GM12892 (cell line): ENCODE data around the gene KLHL3.

Source experiments
- DNase-seq: peaks from one replicate; pipeline ENCODE4 v3.0.0; 2011; ENCODE audit not compliant: insufficient read length
- FAIRE-seq: peaks from 2 replicates; lab custom pipeline; 2011; peaks lifted over from hg19 to GRCh38; lab: Jason Lieb, UNC
- POLR2A ChIP-seq: IDR thresholded peaks from 2 replicates; pipeline ENCODE4 v1.6.1; 2011; ENCODE audit warnings: low read depth, low read length, control low read depth
- POLR2AphosphoS5 ChIP-seq: IDR thresholded peaks from 2 replicates; pipeline ENCODE4 v1.6.1; 2011; ENCODE audit warnings: low read depth, low read length, control low read depth
- TAF1 ChIP-seq: IDR thresholded peaks from 2 replicates; pipeline ENCODE4 v1.6.1; 2011; ENCODE audit warnings: low read depth, mild to moderate bottlenecking, control low read depth, low read length, borderline replicate concordance

The KLHL3 gene

GRCh38 chr5:137580030-137580429 is 155.9 kb downstream of the KLHL3 start:
- no peak for DNase-seq
- no peak for FAIRE-seq
- no peak for TF ChIP-seq TAF1
- TF ChIP-seq POLR2AphosphoS5: no peak
- TF ChIP-seq POLR2A: no peak

- FAIRE-seq (no peak), DNase-seq (no peak)
- TF ChIP-seq POLR2A (no peak), TAF1 (no peak), POLR2AphosphoS5 (no peak)
Measured at GRCh38 chr5:137575847-137576246, 160.0 kb downstream of the KLHL3 start.

GRCh38 chr5:137575211-137575610 is 160.7 kb downstream of the KLHL3 start:
- DNase-seq: no peak
- FAIRE-seq: no peak

GRCh38 chr5:137573376-137573775 is 162.5 kb downstream of the KLHL3 start:
- DNase-seq (no peak), FAIRE-seq (no peak)
- TF ChIP-seq TAF1 (no peak), POLR2A (no peak), POLR2AphosphoS5 (no peak)

More at GRCh38 chr5:137575211-137575610, 160.7 kb downstream of the KLHL3 start:
- TF ChIP-seq POLR2AphosphoS5 (no peak), POLR2A (no peak), TAF1 (no peak)

- TF ChIP-seq POLR2A: no peak
- no peak for TF ChIP-seq TAF1
- no peak for TF ChIP-seq POLR2AphosphoS5
- DNase-seq: no peak
- FAIRE-seq: no peak
Measured at GRCh38 chr5:137572042-137572695, 163.7 kb downstream of the KLHL3 start.

GRCh38 chr5:137570070-137570469 is 165.8 kb downstream of the KLHL3 start:
- no peak for FAIRE-seq
- DNase-seq: no peak
- TF ChIP-seq POLR2AphosphoS5: no peak
- no peak for TF ChIP-seq POLR2A
- no peak for TF ChIP-seq TAF1
